Endothelial cell of umbilical vein (primary cell): ENCODE data around the gene CBLL1. TPM values are rescaled to one million over a fixed set of nuclear protein-coding genes. Genes with fewer than 3 reads are reported as not detected.

ENCODE experiments used
- BruUV-seq: library from RNA; stranded (reverse); fragments of 400-500 nt; replicated peaks from 2 replicates; lab custom pipeline; 2021; lab: Mats Ljungman, UMichigan
- CTCF ChIA-PET: fragments of 300-600, 350-600 bp; sonication (Branson Sonifier 250); formaldehyde crosslinking; loops from one replicate; lab custom pipeline; 2021; ENCODE audit warnings: antibody characterized with exemption, inconsistent platforms; lab: Charles Lee
- POLR2A ChIA-PET: fragments of 300-600, 350-600 bp; sonication (Branson Sonifier 250); formaldehyde crosslinking; loops from one replicate; lab custom pipeline; 2021; ENCODE audit warnings: antibody characterized with exemption, inconsistent platforms; lab: Charles Lee
- DNase-seq: peaks from one replicate; pipeline ENCODE4 v3.0.0-alpha.2; 2011; ENCODE audit warnings: low read depth, low spot score
- FAIRE-seq: peaks from 2 replicates; lab custom pipeline; 2011; peaks lifted over from hg19 to GRCh38; lab: Jason Lieb, UNC
- H2AFZ ChIP-seq: 2 replicates; pipeline ENCODE4 v1.6.0; 2012; ENCODE audit warnings: low read depth, low read length, control low read depth, inconsistent platforms
- H3K27ac ChIP-seq: 2 replicates; pipeline ENCODE4 v1.5.1; 2011; ENCODE audit warnings: low read depth, mild to moderate bottlenecking, control low read depth, low read length, moderate library complexity; ENCODE audit not compliant: insufficient read depth
- H3K27me3 ChIP-seq, 2 experiments: 2 replicates each; pipeline versions ENCODE4 v1.6.0 to v1.6.1; 2011; ENCODE audit warnings: low read length in 2 of 2, mixed read lengths in 1 of 2; ENCODE audit not compliant: control insufficient read depth in 2 of 2, insufficient read depth in 2 of 2
- H3K36me3 ChIP-seq, 2 experiments: 2 replicates in 1 of 2; 3 replicates in 1 of 2; pipeline ENCODE4 v1.5.1; 2011; ENCODE audit warnings: low read length in 2 of 2, mild to moderate bottlenecking in 1 of 2, moderate library complexity in 1 of 2; ENCODE audit not compliant: control insufficient read depth in 2 of 2, insufficient read depth in 2 of 2; ENCODE audit errors: extremely low read depth in 1 of 2
- H3K4me1 ChIP-seq: 3 replicates; pipeline ENCODE4 v1.5.1; 2011; ENCODE audit warnings: mild to moderate bottlenecking, low read length; ENCODE audit not compliant: control insufficient read depth, insufficient read depth; ENCODE audit errors: extremely low read depth
- H3K4me2 ChIP-seq: 2 replicates; pipeline ENCODE4 v1.6.1; 2011; ENCODE audit warnings: low read length, control low read depth, mixed read lengths; ENCODE audit not compliant: insufficient read depth
- H3K4me3 ChIP-seq, 3 experiments: fragments of 200-600 bp in 1 of 3; sonication (generic), shearing (Covaris generic) in 1 of 3; replicated peaks in 1 of 3; 2 replicates each; pipeline ENCODE4 v1.5.1; 2011 to 2016; ENCODE audit warnings: control low read depth in 3 of 3, low read length in 3 of 3, mild to moderate bottlenecking in 2 of 3, inconsistent platforms in 1 of 3, low read depth in 1 of 3, moderate library complexity in 1 of 3; ENCODE audit not compliant: insufficient read depth in 1 of 3
- H3K79me2 ChIP-seq: 2 replicates; pipeline ENCODE4 v1.6.0; 2012; ENCODE audit warnings: low read length, inconsistent platforms; ENCODE audit not compliant: control insufficient read depth, insufficient read depth
- H3K9ac ChIP-seq: replicated peaks from 2 replicates; pipeline ENCODE3; 2011; ENCODE audit warnings: low read length, control low read depth; ENCODE audit not compliant: insufficient read depth; ENCODE audit errors: extremely low read depth
- H3K9me1 ChIP-seq: replicated peaks from 3 replicates; pipeline ENCODE4 v1.6.0; 2011; ENCODE audit warnings: mild to moderate bottlenecking, low read length; ENCODE audit not compliant: control insufficient read depth, insufficient read depth; ENCODE audit errors: extremely low read depth
- H3K9me3 ChIP-seq: replicated peaks from 2 replicates; pipeline ENCODE4 v1.5.1; 2012; ENCODE audit warnings: low read length, inconsistent platforms; ENCODE audit not compliant: control insufficient read depth, insufficient read depth
- H4K20me1 ChIP-seq: replicated peaks from 2 replicates; pipeline ENCODE3; 2011; ENCODE audit warnings: mild to moderate bottlenecking, low read length; ENCODE audit not compliant: control insufficient read depth, insufficient read depth; ENCODE audit errors: extremely low read depth
- CTCF ChIP-seq, 2 donors: IDR thresholded peaks; 1 replicate in 1 of 2; 2 replicates in 1 of 2; pipeline ENCODE4 v1.5.1; 2011; ENCODE audit warnings: low read length in 2 of 2, mild to moderate bottlenecking in 2 of 2, moderate library complexity in 2 of 2, control low read depth in 1 of 2, inconsistent platforms in 1 of 2, low read depth in 1 of 2; ENCODE audit not compliant: insufficient read depth in 1 of 2; ENCODE audit errors: extremely low read depth in 1 of 2
- EZH2 ChIP-seq: IDR thresholded peaks from 2 replicates; pipeline ENCODE4 v1.6.1; 2012; ENCODE audit warnings: borderline replicate concordance, low read depth, mild to moderate bottlenecking, moderate library complexity, low read length, inconsistent platforms; ENCODE audit not compliant: severe bottlenecking
- FOS ChIP-seq: IDR thresholded peaks from 2 replicates; pipeline ENCODE4 v1.6.1; 2011; ENCODE audit warnings: mild to moderate bottlenecking, low read length, moderate library complexity, borderline replicate concordance; ENCODE audit not compliant: insufficient read depth
- GATA2 ChIP-seq: IDR thresholded peaks from 2 replicates; pipeline ENCODE4 v1.7.0; 2011; ENCODE audit warnings: low read depth, mild to moderate bottlenecking, moderate library complexity, mixed read lengths, low read length; ENCODE audit not compliant: insufficient read length, insufficient read depth
- JUN ChIP-seq: IDR thresholded peaks from 2 replicates; pipeline ENCODE4 v1.6.1; 2011; ENCODE audit warnings: borderline replicate concordance, low read depth; ENCODE audit not compliant: insufficient read length, insufficient read depth
- MAX ChIP-seq: IDR thresholded peaks from 2 replicates; pipeline ENCODE4 v1.6.1; 2011; ENCODE audit not compliant: insufficient read depth, insufficient read length
- MYC ChIP-seq: IDR thresholded peaks from one replicate; pipeline ENCODE4 v1.6.1; 2011; ENCODE audit warnings: mild to moderate bottlenecking, low read depth, low read length
- POLR2A ChIP-seq: IDR thresholded peaks from 2 replicates; pipeline ENCODE4 v1.6.1; 2012; ENCODE audit warnings: low read depth, mild to moderate bottlenecking, control low read depth, low read length
- POLR2AphosphoS5 ChIP-seq: IDR thresholded peaks from 2 replicates; pipeline ENCODE4 v1.6.1; 2012; ENCODE audit warnings: low read depth, mild to moderate bottlenecking, control low read depth, low read length, moderate library complexity; ENCODE audit not compliant: insufficient read depth
- dilution Hi-C: fragments of 300-500 bp; cut with MboI; formaldehyde crosslinking; loops from one replicate; pipeline ENCODE4 v1.15.0; 2019; ENCODE audit warnings: low sequenced_read_pairs; ENCODE audit not compliant: extremely low pct_ligation_motif_present
- intact Hi-C: fragments of 100-400 bp; cut with micrococcal nuclease; formaldehyde crosslinking; loops from one replicate; pipeline ENCODE4 v1.10.0; 2022
- polyA plus RNA-seq, 4 experiments: library from polyadenylated mRNA; depleted of rRNA in 3 of 4; stranded (reverse) in 3 of 4; unstranded in 1 of 4; fragments of >200 nt; gene quantifications; 2 replicates each; pipeline versions ENCODE4 v1.2.1 to v1.2.3, GENCODE V29; 2011 to 2012; ENCODE audit warnings: missing spikeins in 1 of 4
- total RNA-seq: library from RNA; stranded (reverse); gene quantifications from 2 replicates; pipeline ENCODE4 v1.2.3, GENCODE V29; 2021

The CBLL1 gene
- total and polyA plus RNA-seq, 2 donors (not counting 3 experiments of a cell fraction or from before 2014, with no cell fraction given): 23.1 to 30.6 TPM

- H3K9me1 ChIP-seq: no peaks in the 10 kb centered on the region
- ChIA-PET POLR2A (no interaction called here), CTCF (interaction anchor here (1.1 kb wide), 1 partner anchor 156 kb away, joined by 3 read pairs; no protein-coding TSS in a partner anchor)
- no peaks in the 10 kb centered on the region for H3K4me1 ChIP-seq
- no peak overlapping the region for H3K4me3 ChIP-seq
- no peak overlapping the region for H3K9ac ChIP-seq
- no peaks in the 10 kb centered on the region for H3K9me3 ChIP-seq
- dilution Hi-C loops (no loop called here), intact Hi-C loops (no loop called here)
- TF ChIP-seq MAX: no peak
- no peak for TF ChIP-seq POLR2AphosphoS5
- no peak for TF ChIP-seq POLR2A
- TF ChIP-seq CTCF (IDR thresholded peaks at IDR 0.05; ENCODE audit: extremely low read depth in 1 of 2, insufficient read depth in 1 of 2, low read depth in 1 of 2, low read length in 2 of 2): no peak
- no peak for TF ChIP-seq GATA2
- no peak for TF ChIP-seq EZH2
- no peak for TF ChIP-seq FOS
- no peak for TF ChIP-seq MYC
- no peak for TF ChIP-seq JUN
- H2AFZ ChIP-seq: no peak overlapping the region
- H3K79me2 ChIP-seq: no peaks in the 10 kb centered on the region
- no peak overlapping the region for H3K27ac ChIP-seq
- no TSS peak for BruUV-seq
- H4K20me1 ChIP-seq: no peaks in the 10 kb centered on the region
- no peak for DNase-seq
- H3K27me3 ChIP-seq: no peaks in the 10 kb centered on the region
- no peak for FAIRE-seq
- H3K36me3 ChIP-seq: no peaks in the 10 kb centered on the region
- H3K4me2 ChIP-seq: no peak overlapping the region
These were observed 25.3 kb upstream of the CBLL1 start for GRCh38 chr7:107718456-107719193.
